ENCODE data around the gene EDEM1.
"Not testable (repeated sequence)": the region's sequence is repeated elsewhere in the genome, so short reads cannot be mapped to it uniquely, and the experiment has no call there.

The EDEM1 gene

DNA sequence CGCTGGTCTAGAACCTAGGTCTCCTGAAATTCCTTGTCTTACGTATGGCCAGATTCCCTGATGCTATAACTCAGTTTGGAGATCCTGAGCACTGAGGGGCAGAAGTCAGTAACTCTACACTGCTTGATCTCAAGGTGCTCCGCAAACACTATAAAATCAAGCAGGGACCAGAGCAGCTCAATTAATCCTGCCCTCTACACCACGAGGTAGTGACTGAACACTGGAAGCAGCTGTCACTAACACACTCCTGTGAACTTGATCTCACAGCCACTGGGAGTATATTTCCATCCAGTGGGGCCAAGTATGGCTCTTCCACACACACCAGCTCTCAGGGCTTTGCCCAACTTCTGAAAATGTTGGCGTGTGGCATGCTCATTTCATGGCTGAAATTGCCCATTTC is 51.0 kb downstream of the EDEM1 start:
- DNase-seq: no peak

DNA sequence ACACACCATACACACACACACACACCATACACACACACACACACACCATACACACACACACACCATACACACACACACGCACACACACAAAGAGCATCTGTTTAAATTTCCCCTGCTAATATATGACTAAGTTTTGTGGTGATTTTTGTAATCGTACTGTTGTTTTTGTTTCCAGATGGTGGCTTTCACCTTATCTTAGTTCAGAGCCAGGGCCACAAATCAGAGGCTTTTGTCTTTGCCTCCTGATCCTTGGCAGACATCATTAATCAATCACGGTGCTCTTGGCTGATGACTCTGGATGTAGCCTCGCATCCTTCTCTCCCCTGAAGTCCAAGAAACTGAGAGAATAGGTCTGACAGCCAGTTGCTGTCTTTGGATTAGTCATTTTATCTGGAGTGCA is 52.1 kb downstream of the EDEM1 start:
- no peak for DNase-seq

DNA sequence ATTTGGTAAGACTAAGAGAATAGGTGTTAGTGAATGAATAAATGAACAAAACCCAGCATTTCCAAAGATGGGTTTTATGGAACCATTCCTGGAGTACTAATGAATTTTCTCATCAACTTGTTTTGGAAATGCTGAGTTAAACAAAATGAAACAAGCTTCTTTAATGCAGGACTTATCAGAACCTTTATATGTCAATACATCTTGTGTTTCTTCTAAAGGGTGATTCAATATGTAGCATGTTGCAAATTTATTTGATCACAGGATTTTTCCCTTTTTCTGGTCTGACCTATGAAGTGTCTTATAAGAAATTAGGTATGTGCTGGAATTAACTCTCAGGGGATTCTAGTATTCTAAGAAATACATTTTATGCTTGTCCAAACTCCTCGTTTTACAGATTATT is 53.2 kb downstream of the EDEM1 start:
- DNase-seq: no peak

DNA sequence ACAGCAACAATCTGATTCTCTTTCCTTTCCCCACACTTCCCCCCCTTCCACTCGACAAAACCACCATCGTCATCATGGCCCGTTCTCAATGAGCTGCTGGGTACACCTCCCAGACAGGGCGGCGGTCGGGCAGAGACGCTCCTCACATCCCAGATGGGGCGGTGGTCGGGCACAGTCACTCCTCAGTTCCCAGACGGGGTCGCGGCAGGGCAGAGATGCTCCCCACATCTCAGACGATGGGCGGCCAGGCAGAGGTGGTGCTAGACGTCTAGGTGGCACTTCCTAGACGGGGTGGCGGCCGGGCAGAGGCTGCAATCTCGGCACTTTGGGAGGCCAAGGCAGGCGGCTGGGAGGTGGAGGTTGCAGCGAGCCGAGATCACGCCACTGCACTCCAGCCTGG is 55.3 kb downstream of the EDEM1 start:
- not testable (repeated sequence) for DNase-seq

DNA sequence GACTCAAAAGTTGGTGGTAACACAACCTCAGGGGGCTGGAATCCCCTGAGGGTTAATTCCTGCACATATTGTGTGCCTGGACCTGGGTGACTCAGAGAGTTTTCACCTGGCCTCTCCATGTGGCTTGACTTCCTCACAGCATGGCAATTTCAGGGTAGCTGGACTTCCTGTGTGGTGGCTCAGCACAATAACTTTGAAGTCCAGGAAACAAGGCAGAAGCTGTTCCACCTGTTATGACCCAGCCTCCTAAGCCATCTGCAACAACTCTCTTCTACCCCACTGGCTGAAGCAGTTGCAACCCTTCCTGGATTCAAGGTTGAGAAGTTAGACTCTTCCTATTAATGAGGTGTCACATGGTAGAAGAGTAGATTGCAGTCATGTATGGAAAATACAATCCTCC is 58.4 kb downstream of the EDEM1 start:
- DNase-seq: no peak

DNA sequence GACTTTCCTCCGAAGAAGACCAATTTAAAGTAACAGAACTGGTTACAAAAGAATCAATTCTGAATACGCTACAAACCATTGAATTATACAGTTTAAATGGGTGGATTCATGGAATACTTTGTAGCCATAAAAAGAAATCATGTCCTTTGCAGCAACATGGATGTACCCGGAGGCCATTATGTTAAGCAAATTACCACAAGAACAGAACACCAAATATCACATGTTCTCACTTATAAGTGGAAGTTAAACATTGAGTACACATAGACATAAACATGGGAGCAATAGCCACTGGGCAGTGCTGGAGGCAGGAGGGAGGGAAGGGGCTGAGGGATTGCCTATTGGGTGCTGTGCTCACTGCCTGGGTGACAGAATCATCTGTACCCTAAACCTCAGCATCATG is 61.3 kb downstream of the EDEM1 start:
- DNase-seq: no peak

DNA sequence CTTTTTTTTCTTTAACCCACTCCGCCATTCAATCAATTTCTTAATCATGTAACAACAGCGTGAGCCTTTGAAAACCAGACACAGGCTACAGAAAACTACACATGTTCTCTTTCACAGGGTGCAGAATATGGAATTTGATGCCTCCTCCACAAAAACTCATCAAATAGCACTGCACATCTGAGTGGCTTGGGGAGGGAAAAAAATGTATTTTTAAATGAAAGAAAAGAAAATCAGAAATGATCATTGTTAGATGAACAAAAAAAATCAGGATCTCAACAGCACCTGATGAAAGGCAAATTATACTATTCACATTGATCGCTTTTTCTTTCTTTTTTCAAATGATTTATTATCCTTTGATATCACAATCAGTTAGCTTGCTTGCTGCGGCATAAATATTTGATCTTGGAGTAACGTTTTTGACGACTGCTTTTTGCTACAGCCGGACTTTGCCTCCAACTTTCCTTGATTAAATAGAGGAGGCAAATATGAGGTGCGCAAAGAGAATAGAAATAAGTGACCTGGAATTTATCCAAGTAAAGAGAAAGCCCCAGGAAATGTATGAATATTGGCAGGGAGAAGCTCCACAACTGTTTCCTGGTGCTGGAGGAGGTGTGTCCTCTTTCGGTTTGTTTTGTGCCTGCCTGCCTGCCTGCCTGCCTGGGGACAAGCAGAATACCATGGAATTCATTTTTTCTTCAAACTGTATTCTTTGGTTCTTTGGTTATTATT is 63.1 kb downstream of the EDEM1 start:
- no peak for DNase-seq

DNA sequence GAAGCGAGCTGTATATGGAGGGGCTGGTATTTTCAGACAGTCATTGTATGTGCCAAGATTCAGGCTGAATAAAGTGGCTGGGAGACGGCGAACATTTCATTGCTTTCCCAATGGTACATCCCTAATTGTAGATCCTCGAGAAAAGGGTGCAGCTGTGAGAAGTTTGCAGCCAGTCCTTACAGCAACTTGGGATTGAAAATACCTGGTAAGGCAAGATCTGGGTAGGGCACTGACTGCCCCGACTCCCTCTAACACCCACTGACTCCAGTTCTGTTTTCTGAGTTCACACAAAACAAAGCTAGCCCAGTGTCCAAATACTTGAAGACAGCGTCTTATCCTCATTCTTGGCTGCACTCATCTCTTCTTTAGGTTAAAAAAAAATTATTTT is 63.7 kb downstream of the EDEM1 start:
- DNase-seq: no peak

DNA sequence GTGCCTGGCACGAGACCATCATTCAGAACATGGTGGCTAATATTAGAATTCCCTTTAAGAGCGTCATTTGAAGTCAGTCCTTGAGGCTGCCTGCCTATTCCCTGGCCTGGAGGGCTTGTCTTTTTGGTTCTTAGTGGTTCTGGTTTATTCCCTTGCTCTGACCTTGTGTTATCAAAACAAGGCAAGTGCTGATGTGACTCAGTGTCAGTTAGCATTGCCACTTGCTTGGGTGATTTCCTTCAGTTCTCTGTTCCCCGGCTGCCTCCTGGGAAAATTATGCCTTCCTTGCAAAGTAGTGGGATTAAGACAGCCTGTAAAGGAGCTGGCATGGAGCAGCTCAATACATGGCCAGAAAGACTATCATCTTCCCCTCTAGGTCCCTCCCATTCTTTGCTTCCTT is 64.6 kb downstream of the EDEM1 start:
- DNase-seq: no peak

DNA sequence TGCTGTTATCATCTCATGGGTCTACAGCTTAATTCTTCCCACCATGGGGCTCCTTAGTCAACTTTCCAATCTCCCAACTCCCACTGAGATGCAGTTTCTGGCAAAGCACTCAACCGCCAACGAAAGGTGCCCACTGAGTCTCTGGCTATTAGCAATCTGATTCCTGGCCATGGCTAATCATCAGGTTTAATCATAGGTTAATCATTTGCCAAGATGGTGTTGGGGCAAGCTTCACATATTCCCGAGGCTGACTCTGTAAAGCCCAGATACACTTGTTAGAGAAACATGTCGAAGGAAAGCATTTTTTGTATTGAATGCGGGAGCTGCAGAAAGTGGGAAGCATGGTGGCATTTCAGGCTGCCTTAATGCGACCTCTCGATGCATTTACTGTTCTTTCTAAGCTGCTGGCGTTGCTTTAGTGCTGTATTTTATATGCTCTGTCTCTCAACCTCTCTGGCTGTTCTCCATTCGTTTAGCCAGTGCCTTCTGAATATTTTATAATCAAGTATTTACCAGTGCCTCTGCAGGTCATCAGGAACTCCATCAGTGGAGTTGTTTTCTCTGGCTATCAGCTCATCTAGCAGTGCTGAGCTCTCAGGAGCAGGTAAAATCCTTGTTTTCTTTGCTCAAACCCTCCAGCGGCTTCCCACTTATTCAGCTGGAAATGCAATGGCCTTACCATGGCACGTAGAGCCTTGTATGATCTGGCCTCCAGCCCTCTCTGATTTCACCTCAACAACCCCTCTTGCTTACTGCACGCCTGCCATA is 67.0 kb downstream of the EDEM1 start:
- no peak for DNase-seq

DNA sequence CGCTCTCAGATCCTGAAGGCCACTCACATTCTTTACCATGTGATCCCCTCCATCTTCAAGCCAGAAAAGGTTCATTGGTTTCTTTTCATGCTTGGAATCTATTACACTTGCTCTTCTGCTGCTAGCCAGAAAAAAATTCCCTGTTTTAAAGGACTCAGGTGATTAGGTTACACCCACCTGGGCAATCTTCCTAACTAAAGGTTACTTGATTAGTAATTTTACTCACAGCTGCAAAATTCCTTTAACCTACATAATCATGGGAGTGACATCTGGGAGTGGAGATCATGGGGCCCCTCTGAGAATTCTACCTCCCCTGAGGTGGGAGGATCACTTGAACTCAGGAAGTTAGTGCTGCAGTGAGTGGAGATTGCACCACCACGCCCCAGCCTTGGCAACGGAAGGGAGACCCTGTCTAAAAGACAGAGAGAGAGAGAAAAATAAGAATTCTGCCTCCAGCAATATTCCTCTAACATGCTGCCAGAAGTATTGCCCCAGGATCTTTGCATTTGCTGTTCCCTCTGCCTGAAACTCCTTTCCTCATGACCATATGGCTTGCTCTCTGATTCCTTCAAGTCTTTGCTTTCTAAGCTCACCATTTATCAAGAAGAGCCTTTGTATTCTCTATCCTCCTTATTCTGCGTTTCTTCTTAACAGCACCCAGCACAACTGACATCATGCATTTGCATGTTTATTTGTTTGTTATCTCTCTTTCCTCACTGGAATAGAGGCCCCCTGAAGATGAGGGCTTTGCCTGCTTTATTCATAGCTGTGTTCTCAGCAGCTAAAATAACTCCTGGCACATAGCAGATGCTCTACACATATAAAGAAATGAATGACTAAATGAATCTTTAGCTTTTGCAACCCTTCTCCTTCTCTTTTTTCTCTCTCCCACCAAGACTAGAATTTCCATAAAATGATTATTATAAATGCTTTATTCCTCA is 68.2 kb downstream of the EDEM1 start:
- no peak for DNase-seq

DNA sequence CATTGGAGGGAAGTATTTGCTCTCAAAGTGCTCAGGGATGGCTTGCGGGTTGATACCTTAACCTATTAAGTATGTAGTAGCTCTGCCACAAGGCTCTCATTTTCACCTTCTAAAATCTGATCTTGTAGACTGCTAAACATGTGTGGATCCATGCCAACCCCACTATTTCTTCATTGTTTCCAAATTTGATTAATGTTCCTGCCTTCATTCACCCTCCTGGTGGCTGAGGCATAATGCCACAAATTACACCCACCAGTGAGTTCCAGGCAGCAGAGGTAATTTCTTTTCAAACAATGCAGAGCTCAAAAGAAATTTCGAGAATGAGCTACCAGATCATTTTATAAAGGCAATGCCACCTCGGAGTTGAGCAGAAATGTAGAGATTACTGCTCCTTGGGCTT is 71.0 kb downstream of the EDEM1 start:
- DNase-seq: no peak

DNA sequence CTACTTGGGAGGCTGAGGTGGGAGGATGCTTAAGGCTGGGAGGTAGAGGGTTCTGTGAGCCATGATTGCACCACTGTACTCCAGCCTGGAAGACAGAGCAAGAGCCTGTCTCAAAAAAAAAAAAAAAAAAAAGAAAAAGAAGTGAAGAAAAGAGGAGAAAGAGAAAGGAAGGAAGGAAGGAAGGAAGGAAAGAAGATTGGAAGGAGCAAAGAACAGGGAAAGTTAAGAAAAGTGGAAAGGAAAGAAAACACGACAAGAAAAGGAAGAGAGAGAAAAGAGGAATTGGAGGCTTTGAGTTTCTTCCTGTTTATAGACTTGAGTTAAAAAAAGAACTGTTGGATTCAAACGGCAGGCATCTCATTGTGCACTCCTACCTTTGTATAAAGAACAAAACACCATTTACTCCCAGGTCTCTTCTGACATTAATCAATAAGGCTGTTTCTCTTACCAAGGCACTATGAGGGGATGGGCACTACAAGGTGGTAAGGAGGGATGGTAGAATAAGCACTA is 73.5 kb downstream of the EDEM1 start:
- DNase-seq: no peak

DNA sequence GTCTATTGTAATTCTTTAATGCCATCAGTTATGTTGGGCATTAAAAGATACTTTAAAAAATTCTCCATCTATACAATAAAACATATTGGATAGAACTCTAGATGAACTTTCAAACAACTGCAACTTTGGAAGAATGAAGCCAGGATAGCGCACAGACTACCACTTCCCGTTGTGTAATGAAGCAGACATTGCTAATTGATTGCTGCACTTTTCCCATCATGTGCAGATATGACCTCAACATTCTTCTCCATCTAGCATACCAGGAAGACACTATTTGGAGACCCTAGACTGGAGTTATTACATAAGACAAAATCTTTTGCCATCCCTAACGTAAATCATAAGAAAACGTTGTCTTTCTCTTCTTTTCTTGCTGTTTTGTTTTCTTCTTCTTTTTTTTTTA is 75.0 kb downstream of the EDEM1 start:
- no peak for DNase-seq

DNA sequence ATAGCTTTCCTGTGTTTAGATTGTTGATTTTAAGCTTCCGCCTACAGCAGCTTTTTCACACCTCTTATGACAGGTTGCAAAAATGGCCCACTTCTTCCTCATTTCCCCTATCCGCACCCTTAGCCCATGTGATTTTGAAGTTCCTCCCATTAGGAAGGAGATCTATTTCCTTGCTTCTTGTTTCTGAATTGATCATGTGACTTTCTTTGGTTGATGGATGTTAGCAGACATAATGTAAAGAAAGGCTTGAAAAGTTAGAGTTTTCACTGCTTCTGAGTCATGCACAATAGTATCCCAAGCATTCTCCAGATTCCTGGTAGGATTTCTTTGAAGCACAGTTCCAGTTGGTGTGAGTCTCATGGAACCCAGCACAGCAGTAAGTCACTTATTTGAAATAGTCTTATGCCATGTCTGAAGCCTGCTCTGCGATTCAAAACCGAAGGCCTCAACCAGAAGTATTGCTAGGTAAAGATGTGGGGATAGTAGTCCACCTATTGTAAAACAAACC is 76.6 kb downstream of the EDEM1 start:
- no peak for DNase-seq

DNA sequence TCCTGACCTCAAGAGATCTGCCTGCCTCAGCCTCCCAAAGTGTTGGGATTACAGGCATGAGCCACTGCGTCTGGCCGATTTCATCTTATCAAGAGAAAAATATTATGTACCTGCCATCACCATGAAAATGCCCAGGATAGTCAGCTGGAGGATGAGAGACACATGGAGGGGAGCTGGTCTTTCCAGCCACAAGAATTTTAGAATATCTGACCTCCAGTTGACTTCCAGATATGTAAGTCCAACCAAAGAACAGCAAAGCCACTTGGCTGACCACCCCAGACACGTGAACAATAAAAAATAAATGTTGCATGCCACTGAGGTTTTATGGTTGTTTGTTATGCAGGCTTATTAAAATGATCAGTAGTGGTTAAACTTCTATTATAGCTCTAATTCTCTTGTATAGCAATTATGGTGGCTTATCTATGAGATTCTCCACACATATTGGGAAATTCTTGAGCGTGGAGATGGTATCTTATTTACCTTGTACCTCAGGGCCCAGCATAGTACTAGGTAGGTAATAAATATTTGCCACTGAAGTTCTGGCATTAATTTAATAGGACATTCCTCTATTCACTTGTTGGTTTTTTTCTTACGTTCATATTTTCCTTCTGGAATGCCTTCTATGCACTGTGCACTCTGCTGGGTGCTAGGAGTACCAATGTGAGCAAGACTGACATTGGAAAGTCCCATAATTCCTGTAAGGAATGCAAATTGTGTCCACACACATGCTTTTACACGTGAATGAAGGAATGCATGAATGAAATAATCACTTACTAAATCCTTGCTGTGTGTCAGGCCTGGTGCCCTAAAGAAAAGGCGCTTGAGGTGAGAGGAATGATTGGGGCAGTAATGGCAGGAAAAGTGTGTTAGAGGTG is 77.6 kb downstream of the EDEM1 start:
- DNase-seq: no peak

DNA sequence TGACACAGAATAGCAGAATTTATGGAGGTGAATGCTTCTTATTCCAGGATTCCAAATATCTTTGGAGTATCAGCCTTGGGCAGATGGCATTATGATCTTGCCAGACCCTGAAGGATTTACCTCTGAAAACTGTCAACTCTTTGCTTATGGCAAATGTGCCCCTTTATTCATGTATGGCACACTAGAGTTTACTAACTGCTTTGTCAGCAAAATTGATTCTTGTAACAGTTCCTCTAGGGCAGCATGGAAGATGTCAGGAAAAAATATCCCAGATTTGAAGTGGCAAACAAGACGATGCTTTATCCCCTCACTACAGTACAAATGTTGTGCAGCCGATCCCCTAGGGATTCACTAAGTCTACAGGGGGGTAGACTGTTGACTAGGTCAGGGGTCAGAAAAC is 79.7 kb downstream of the EDEM1 start:
- DNase-seq: no peak

DNA sequence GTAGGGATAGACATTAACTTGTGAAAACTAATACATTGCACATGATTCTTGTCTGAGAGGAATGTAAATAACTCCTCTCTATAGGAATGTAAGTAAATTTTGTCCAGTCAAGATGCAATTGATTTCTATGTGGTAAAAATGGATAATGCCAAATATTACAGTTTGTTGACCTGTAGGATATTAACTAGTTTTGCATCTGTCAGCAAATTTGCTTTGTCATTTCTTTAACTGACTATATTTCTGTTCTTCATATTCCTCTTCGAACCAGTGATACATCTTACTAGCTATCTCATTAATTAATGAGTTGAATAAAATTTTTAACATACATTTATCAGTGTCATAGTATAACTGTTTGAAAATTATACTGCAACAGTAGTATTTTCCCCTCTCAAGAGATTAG is 80.4 kb downstream of the EDEM1 start:
- DNase-seq: no peak

Measured in NCI-H1092 (cell line).